Ureter (tissue), 1 donor: Measurements from ENCODE around the gene TMEM117. TPM values are rescaled to one million over a fixed set of nuclear protein-coding genes. Genes with fewer than 3 reads are reported as not detected.
"Not testable (repeated sequence)": the region's sequence is repeated elsewhere in the genome, so short reads cannot be mapped to it uniquely, and the experiment has no call there.

Experiments used
- DNase-seq: peaks from one replicate; pipeline ENCODE4 v3.0.0-alpha.2; 2020; ENCODE audit warnings: low spot score
- total RNA-seq: library from RNA; stranded (reverse); gene quantifications from one replicate; pipeline ENCODE4 v1.2.4, GENCODE V29; 2023
- donor health status: DM: yes; HTN: yes; CAD: no.

Gene TMEM117
- total RNA-seq, 1 donor from 2014 or later = 16.7 TPM

DNA sequence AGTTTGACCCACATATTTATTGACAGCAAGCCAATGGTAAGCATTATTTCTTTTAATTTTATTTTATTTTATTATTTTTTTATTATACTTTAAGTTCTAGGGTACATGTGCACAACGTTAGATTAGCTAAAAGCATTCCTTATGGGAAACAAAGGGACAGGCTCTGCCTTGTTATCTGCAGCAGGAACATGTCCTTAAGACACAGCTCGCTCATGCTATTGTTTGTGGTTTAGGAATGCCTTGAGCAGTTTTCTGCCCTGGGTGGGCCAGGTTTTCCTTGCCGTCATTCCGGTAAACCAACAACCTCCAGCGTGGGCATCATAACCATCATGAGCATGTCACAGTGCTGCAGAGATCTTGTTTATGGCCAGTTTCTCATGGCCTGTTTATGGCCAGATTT is 370.2 kb downstream of the TMEM117 start:
- DNase-seq = no peak

- no peak for DNase-seq
These were observed 381.4 kb downstream of the TMEM117 start for GRCh38 chr12:44217146-44217883.

DNA sequence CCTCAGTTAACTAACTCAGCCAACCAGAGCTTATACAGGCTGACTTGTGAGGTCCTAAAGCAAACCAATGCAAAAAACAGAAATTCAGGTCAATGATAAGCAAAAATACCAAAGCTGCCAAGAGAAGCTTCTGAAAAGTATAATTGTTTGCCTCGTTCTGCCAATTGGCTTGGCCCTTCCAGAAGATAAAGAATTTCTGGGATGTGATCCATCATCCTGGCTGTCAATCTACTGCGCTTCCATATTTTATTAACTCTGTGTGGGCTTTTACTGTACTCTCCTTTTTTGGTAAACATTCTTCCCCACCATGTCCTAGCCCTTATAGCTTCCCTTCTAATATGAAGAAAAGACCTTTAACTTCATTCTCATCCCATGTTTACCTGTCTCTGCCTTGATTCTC is 387.9 kb downstream of the TMEM117 start:
- no peak for DNase-seq

GRCh38 chr12:44224399-44225148 is 388.7 kb downstream of the TMEM117 start:
- DNase-seq = no peak

DNA sequence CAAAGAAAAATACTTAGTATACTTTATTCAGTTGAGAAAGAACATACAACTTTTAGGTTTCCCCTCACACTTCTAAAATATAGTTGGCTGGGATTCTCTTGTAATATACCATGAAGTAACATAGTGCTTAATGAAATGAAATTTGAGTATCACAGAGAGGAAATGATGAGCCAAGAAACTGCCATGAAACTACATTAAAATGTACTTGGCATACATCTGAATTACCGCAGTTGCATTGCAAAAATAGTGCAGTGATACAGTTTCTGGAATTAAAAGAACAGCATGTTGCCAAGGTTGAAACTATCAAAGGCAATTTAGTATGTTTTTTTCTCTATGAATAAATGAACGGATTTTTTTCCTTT is 389.2 kb downstream of the TMEM117 start:
- DNase-seq = no peak

- no peak for DNase-seq
These were observed 391.7 kb downstream of the TMEM117 start for GRCh38 chr12:44227616-44228015.

GRCh38 chr12:44229846-44230245 is 394.0 kb downstream of the TMEM117 start:
- no peak for DNase-seq

DNA sequence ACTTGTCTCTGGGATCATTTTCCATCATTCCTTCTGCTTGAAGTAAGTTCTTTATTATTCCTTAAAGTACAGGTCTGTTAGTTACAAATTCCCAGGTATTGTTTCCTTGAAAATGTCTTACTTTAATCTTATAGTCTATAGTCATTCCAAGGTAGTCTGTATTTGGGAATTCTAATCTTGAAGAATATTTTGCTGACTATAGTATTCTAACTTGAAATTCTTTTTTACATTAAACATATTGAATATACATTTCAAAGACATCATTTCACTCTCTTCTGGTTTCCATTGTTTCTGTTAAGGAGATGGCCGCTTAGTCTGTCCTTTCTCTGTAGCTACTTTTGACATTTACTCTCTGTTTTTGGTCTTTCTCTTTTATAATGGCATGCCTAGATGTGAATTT is 399.8 kb downstream of the TMEM117 start:
- DNase-seq = no peak

DNA sequence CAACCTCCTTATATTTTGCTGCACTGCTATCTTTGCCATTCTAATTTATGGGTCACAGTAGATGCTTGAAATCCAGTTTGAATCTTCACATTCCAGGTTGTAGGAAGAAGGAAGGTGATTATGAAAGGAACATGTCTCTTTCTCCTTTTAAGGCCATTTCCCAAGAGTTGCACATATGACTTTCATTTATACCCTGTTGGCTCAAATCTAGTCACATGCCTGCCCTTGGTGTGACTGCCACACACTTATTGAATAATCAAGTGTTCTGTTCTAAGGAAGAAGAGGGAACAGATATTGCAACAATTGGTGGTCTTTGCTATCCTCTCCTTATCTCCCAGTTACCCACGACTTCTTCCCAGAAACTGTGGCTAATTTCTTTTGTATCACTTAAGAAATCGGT is 404.3 kb downstream of the TMEM117 start:
- DNase-seq = no peak

DNA sequence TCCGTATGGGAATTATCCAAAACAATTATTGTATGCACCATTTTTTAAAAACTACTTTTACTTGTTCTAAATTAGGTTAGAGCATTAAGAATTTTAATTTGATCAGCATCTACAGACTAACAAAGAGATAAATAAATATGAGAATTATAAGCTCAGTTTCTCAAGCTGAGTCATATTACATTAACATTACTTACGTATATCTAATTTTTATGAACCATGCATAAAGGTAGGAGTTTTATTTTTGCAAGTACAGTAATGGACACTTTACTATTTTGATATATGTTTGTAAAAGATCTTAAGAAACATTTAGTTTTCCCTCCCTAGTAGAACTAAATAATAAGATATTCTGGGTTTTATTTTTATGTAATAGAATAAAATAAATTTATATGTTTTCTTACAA is 410.1 kb downstream of the TMEM117 start:
- DNase-seq = no peak

- no peak for DNase-seq
These were observed 410.7 kb downstream of the TMEM117 start for GRCh38 chr12:44246482-44247105.

DNA sequence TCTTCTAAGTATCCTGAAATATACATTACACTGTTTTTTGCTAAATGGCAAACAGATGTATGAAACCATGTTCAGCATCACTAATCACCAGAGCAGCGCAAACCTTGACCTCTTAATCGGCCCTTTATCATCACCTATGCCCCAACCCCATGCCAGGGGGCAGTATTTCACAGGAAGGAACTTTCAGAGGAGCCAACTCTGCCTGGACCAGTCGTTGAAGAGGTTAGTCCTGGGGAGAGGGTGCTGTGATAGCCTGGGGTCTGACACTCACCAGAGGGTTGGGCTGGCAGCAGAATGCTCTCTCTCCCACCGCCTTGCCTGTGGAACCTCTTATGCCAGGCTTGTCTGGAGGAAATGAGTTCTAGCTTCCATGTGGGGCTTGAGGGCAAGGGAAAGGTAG is 411.7 kb downstream of the TMEM117 start:
- DNase-seq = no peak

GRCh38 chr12:44248436-44248835 is 412.6 kb downstream of the TMEM117 start:
- DNase-seq = no peak

GRCh38 chr12:44250440-44250839 is 414.6 kb downstream of the TMEM117 start:
- DNase-seq = not testable (repeated sequence)

DNA sequence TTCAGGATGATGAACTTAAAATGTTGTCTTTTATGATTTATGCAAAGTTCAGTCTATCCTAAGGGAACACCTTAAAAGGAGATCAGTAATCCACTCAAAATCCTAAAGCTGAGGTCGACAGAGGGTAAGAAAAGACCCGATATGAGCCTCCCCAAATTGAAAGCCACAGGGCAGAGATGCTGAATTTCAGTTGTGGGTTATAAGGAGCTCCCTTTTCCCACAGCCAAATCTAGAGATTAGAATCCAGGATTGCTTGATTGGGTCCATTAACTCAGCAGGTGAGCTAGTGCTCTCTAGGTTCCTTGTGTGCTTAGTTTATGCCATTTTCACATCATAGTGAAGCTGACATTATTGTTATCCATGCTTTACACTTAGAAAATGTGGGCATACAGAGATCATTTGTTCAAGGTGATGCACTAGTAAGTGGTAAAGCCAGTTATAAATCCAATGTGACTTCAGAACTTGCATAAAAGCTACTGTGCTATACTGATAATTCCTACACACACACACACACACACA is 417.5 kb downstream of the TMEM117 start:
- DNase-seq = no peak

DNA sequence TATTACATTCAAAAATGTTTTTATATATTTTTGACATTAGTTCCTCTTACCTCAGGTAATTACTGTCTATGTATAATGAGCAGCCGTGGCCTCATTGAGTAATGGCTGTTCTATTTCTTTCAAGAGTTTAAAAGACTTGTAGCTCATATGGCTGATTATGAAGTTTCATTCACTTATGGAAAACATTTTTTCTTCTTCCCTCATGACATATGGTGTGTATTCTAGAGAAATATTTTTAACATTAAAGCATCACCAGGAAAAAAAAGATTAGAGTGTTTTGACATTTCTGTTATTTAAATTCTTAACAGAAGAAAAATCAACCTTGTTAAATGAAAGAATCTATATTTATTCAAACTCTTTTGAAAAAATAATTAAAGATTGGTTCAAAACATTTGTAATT is 422.4 kb downstream of the TMEM117 start:
- DNase-seq = no peak

- no peak for DNase-seq
These were observed 424.0 kb downstream of the TMEM117 start for GRCh38 chr12:44259890-44260289.

DNA sequence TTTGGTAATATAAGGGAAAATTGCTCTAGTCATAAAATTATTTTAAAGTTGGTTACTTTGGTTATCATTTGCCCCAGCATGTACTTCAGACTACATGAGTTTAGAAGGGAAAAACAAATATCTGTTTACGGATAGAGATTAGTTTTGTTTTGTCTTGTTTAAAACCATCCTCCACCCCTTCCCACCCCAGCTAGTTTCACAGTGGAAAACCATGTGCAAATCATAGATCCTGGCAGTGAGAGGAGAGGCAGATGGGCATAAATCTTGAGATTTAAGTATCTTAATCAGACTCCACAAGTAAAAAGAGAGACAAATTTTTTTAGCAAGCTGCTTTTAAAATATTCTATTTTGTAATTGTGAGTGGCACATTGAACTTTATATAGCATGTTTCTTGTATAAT is 424.7 kb downstream of the TMEM117 start:
- no peak for DNase-seq

DNA sequence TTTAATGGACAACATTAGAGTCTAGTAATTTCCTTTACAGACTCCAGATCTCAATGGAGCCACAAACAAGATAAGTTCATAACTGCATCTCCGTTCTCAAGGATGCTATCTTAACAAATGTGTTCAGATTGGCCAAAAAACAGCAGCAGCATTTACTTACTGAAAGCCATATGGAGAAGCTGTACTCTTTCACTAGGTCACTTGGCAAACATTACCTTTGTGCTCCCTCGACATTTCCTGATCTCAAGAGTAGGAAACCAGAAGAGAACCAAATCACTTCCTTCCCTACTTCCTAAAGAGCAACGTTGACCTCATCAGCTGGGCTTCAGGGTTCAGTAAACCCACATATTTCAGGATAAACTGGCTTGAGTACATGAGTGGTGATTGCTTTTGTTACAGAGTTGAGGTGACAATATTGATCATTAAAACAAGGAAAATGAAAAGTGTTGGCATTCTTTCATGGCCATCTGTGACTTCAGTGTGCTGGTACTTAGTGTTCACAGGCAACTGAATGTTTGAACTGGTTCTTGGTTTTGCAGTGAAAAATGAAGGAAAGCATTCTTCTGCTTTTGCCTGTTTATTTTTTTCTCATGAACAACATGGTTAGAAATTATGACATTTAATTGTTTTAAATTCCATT is 449.6 kb downstream of the TMEM117 start:
- DNase-seq = no peak

GRCh38 chr12:44286336-44286735 is 450.5 kb downstream of the TMEM117 start:
- no peak for DNase-seq

DNA sequence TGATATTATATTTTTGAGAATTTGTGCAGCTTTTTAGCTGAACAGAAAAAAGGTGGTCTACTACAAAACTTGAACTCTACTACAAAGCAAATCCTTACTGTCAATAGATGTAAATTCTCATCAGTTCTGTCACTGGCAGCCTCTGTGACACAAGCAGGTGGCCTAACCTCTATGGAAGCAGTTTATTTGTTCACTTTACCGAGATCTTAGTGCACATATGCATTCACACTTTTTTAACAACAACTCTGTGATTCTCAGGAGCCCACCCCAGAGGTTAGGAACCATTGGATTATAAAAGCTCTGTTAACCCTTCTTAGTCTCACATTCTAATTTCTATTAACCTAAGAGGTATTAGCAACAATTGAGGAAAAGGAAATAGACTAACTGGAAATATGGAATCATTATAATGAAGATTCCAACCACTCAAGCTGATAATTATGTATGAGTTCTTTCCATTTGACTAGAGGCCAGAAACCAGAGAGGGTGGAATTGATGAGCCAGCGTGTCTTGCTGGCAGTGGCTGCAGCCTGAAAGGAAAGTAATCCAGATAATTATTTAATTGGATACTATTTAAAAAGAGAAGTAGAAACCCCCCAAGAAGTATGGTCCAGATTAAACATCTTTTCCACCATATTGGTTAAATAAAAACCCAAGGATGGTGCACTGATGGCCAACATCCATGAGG is 451.1 kb downstream of the TMEM117 start:
- DNase-seq = no peak

GRCh38 chr12:44287545-44287944 is 451.7 kb downstream of the TMEM117 start:
- DNase-seq = no peak
